CD14-positive monocyte (primary cell): ENCODE results near the gene TMOD1. TPM values are rescaled to one million over a fixed set of nuclear protein-coding genes. Genes with fewer than 3 reads are reported as not detected.

Experiments
- DNase-seq, 3 donors: peaks; one replicate each; pipeline ENCODE4 v3.0.0-alpha.2; 2011 to 2022
- H2AFZ ChIP-seq: 2 replicates; pipeline ENCODE4 v1.6.0; 2012; ENCODE audit warnings: mild to moderate bottlenecking, low read depth, low read length, inconsistent platforms; ENCODE audit not compliant: insufficient read depth, poor library complexity, severe bottlenecking
- H3K27ac ChIP-seq, 2 donors: 1 replicate in 1 of 2; 2 replicates in 1 of 2; pipeline ENCODE4 v1.5.1; 2012 to 2013; ENCODE audit warnings: low read length in 2 of 2, control low read depth in 1 of 2, inconsistent platforms in 1 of 2, low read depth in 1 of 2, mild to moderate bottlenecking in 1 of 2
- H3K27me3 ChIP-seq, 2 donors: one replicate each; pipeline versions ENCODE4 v1.6.0 to v1.6.1; 2011 to 2013; ENCODE audit warnings: low read length in 2 of 2; ENCODE audit not compliant: control insufficient read depth in 2 of 2, insufficient read depth in 2 of 2
- H3K36me3 ChIP-seq, 2 donors: replicated peaks in 1 of 2; 1 replicate in 1 of 2; 2 replicates in 1 of 2; pipeline versions ENCODE4 v1.5.1 to v1.6.1; 2012 to 2013; ENCODE audit warnings: low read length in 2 of 2, control low read depth in 1 of 2, inconsistent platforms in 1 of 2, mild to moderate bottlenecking in 1 of 2; ENCODE audit not compliant: insufficient read depth in 2 of 2, control insufficient read depth in 1 of 2
- H3K4me1 ChIP-seq, 2 donors: 1 replicate in 1 of 2; 2 replicates in 1 of 2; pipeline versions ENCODE4 v1.5.1 to v1.6.1; 2012 to 2013; ENCODE audit warnings: low read length in 2 of 2, control low read depth in 1 of 2, inconsistent platforms in 1 of 2, mild to moderate bottlenecking in 1 of 2, moderate library complexity in 1 of 2; ENCODE audit not compliant: insufficient read depth in 2 of 2, control insufficient read depth in 1 of 2
- H3K4me2 ChIP-seq: replicated peaks from 2 replicates; pipeline ENCODE3; 2012; ENCODE audit warnings: low read length, moderate library complexity, mild to moderate bottlenecking; ENCODE audit not compliant: poor library complexity, severe bottlenecking; ENCODE audit errors: extremely low read depth
- H3K4me3 ChIP-seq, 3 experiments: fragments of 200-600 bp in 1 of 3; sonication (generic) in 1 of 3; replicated peaks in 1 of 3; 1 replicate in 2 of 3; 2 replicates in 1 of 3; pipeline ENCODE4 v1.5.1; 2011 to 2013; ENCODE audit warnings: low read length in 3 of 3, mild to moderate bottlenecking in 3 of 3, control low read depth in 2 of 3, low read depth in 2 of 3, inconsistent platforms in 1 of 3, moderate library complexity in 1 of 3
- H3K79me2 ChIP-seq: 2 replicates; pipeline ENCODE4 v1.6.0; 2012; ENCODE audit warnings: mild to moderate bottlenecking, control low read depth, inconsistent platforms, low read length, moderate library complexity; ENCODE audit not compliant: insufficient read depth
- H3K9ac ChIP-seq: 2 replicates; pipeline ENCODE4 v1.6.0; 2017; ENCODE audit warnings: low read length, mild to moderate bottlenecking; ENCODE audit not compliant: insufficient read depth, poor library complexity, severe bottlenecking
- H3K9me3 ChIP-seq, 2 donors: replicated peaks in 1 of 2; 1 replicate in 1 of 2; 2 replicates in 1 of 2; pipeline versions ENCODE4 v1.5.1 to v1.6.1; 2012 to 2013; ENCODE audit warnings: low read length in 2 of 2, control low read depth in 1 of 2; ENCODE audit not compliant: control insufficient read depth in 1 of 2, insufficient read depth in 1 of 2
- H4K20me1 ChIP-seq: 2 replicates; pipeline ENCODE4 v1.6.0; 2012; ENCODE audit warnings: mild to moderate bottlenecking, low read length, control low read depth, moderate library complexity; ENCODE audit not compliant: insufficient read depth
- H3K27ac Mint-ChIP-seq, 7 donors: one replicate each; pipeline ENCODE4 v1.8.0; 2020; ENCODE audit warnings: mild to moderate bottlenecking in 7 of 7, mixed read lengths in 7 of 7, moderate library complexity in 6 of 7, inconsistent platforms in 2 of 7
- H3K27me3 Mint-ChIP-seq, 3 donors: one replicate each; pipeline ENCODE4 v1.8.0; 2021 to 2022; ENCODE audit warnings: low read depth in 3 of 3, mild to moderate bottlenecking in 3 of 3, mixed read lengths in 3 of 3, moderate library complexity in 3 of 3, inconsistent platforms in 1 of 3
- H3K36me3 Mint-ChIP-seq, 2 donors: one replicate each; pipeline ENCODE4 v1.8.0; 2020; ENCODE audit warnings: mixed read lengths in 2 of 2, inconsistent platforms in 1 of 2, mild to moderate bottlenecking in 1 of 2
- H3K4me1 Mint-ChIP-seq: one replicate; pipeline ENCODE4 v1.8.0; 2020; ENCODE audit warnings: mild to moderate bottlenecking, mixed read lengths
- H3K4me3 Mint-ChIP-seq, 2 donors: one replicate each; pipeline ENCODE4 v1.8.0; 2020; ENCODE audit warnings: mild to moderate bottlenecking in 2 of 2, mixed read lengths in 2 of 2, moderate library complexity in 1 of 2
- H3K9me3 Mint-ChIP-seq, 7 donors: one replicate each; pipeline ENCODE4 v1.8.0; 2020 to 2022; ENCODE audit warnings: mixed read lengths in 7 of 7, mild to moderate bottlenecking in 6 of 7, moderate library complexity in 6 of 7, inconsistent platforms in 2 of 7
- CTCF ChIP-seq: fragments of 200-600 bp; IDR thresholded peaks from one replicate; pipeline ENCODE4 v1.8.0; 2022; ENCODE audit warnings: antibody characterized with exemption, mild to moderate bottlenecking
- WGBS: methylation state at CpG from one replicate; pipeline ENCODE4 v1.1.5; 2013; ENCODE audit warnings: missing lambda C conversion rate; ENCODE audit not compliant: insufficient coverage; 5-methylcytosine and 5-hydroxymethylcytosine counted together
- intact Hi-C, 2 donors: fragments of 100-400 bp; cut with micrococcal nuclease; formaldehyde crosslinking; loops; one replicate each; pipeline versions ENCODE4 v1.15.0 to v1.15.1; 2023
- polyA plus RNA-seq, 3 donors: library from polyadenylated mRNA; depleted of rRNA in 1 of 3; unstranded in 2 of 3; stranded (reverse) in 1 of 3; fragments of 300-500 nt in 2 of 3; fragments of >200 nt in 1 of 3; fragmentation: Illumina TruSeq in 2 of 3; gene quantifications; 1 replicate in 2 of 3; 2 replicates in 1 of 3; pipeline ENCODE4 v1.2.3, GENCODE V29; 2012 to 2021

The TMOD1 gene
- polyA plus RNA-seq, 3 donors, result 0.09 to 0.81 (median 0.59) TPM

- no peak for TF ChIP-seq CTCF
- 84% methylated on average over 2 of the region's 4 CpGs for WGBS
- DNase-seq, result no peak
- Histone ChIP-seq H3K27ac (no peak overlapping the region), H3K36me3 (peaks cover 12 to 27% of the 10 kb centered on the region in 2 donors), H4K20me1 (no peaks in the 10 kb centered on the region), H3K4me2 (no peak overlapping the region), H3K4me1 (peaks cover 4 to 6% of the 10 kb centered on the region in 2 donors), H3K79me2 (no peaks in the 10 kb centered on the region), H3K9ac (no peak overlapping the region), H3K4me3 (no peak overlapping the region), H2AFZ (no peak overlapping the region), H3K27me3 (no peaks in the 10 kb centered on the region), H3K9me3 (no peaks in the 10 kb centered on the region)
- Mint-ChIP-seq H3K27me3 (peaks cover 0 to 4% (median 0%) of the 10 kb centered on the region in 3 donors), H3K36me3 (peaks cover 25% of the 10 kb centered on the region in 2 donors), H3K4me1 (peaks cover 7% of the 10 kb centered on the region), H3K27ac (no peak overlapping the region), H3K4me3 (no peak overlapping the region), H3K9me3 (no peaks in the 10 kb centered on the region)
- intact Hi-C loops, result loop anchor here (5.0 to 10.0 kb wide), 3 partner anchors 130 to 192 kb away; no protein-coding TSS in a partner anchor
Observed at GRCh38 chr9:97596906-97597305, 95.4 kb downstream of the TMOD1 start.

- H3K9ac ChIP-seq, result no peak overlapping the region
- H3K79me2 ChIP-seq, result no peaks in the 10 kb centered on the region
- H3K36me3 ChIP-seq, result peaks cover 26 to 44% of the 10 kb centered on the region in 2 donors
- H3K27ac ChIP-seq, result no peak overlapping the region
- no peaks in the 10 kb centered on the region for H4K20me1 ChIP-seq
- peak overlapping the region in 1 of 2 donors; percentile 23 for H3K4me3 Mint-ChIP-seq
- H3K27me3 ChIP-seq, result no peaks in the 10 kb centered on the region
- 18% methylated on average over 8 of the region's 11 CpGs for WGBS
- TF ChIP-seq CTCF, result peak; percentile 83
- no peaks in the 10 kb centered on the region for H3K9me3 Mint-ChIP-seq
- peak overlapping the region in 1 of 3 experiments; percentile 11 for H3K4me3 ChIP-seq
- no peak overlapping the region for H2AFZ ChIP-seq
- peaks cover 0 to 4% (median 0%) of the 10 kb centered on the region in 3 donors for H3K27me3 Mint-ChIP-seq
- peaks cover 38 to 40% of the 10 kb centered on the region in 2 donors for H3K36me3 Mint-ChIP-seq
- H3K4me2 ChIP-seq, result peak overlapping the region; percentile 32
- intact Hi-C loops, result loop anchor here (5.0 to 10.0 kb wide), 3 partner anchors 131 to 194 kb away; no protein-coding TSS in a partner anchor
- no peaks in the 10 kb centered on the region for H3K9me3 ChIP-seq
- H3K27ac Mint-ChIP-seq, result no peak overlapping the region
- H3K4me1 ChIP-seq, result peaks cover 4 to 6% of the 10 kb centered on the region in 2 donors
- DNase-seq, result peak; percentile 50 to 71 (median 66)
- H3K4me1 Mint-ChIP-seq, result peaks cover 7% of the 10 kb centered on the region
Observed at GRCh38 chr9:97598461-97599288, 97.2 kb downstream of the TMOD1 start.
